GM21619 (cell line): ENCODE measurements around the gene AGBL1.

Experiments
- ATAC-seq: cut with Tn5 transposase; IDR thresholded peaks from one replicate; pipeline ENCODE4 v1.9.1; 2021; ENCODE audit not compliant: unreplicated experiment

AGBL1 gene

DNA sequence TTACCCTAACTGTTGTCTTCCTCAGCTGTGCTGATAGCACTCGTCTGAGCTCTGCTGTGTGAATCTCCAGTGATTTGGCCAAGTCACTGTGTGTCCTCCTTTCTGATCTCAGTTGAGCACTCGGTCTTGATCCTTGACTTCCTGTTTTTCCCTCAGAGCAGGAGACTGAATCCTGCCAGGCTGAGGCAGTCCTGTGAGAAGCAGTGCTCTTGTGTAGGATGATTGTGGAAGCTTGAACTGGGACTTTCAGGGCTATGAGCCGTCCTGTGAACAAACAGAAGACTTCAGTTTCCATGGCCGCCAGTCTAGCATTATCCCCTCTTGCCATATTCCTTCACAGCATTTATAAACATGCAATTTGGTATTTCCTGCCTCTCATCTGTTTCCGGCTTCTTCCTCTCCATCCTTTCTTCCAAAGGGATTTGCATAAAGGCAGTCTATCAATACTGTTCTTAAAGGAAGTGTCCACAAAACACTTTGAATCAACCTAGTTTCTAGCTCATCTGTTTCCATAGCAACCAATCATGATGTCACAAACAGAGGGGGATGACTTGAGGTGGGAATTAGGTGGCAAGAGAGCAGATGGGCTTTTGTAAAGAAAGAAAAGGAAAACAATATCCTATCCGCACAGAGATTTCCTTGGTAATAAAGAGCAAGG is 237.2 kb downstream of the AGBL1 start:
- ATAC-seq: no peak

DNA sequence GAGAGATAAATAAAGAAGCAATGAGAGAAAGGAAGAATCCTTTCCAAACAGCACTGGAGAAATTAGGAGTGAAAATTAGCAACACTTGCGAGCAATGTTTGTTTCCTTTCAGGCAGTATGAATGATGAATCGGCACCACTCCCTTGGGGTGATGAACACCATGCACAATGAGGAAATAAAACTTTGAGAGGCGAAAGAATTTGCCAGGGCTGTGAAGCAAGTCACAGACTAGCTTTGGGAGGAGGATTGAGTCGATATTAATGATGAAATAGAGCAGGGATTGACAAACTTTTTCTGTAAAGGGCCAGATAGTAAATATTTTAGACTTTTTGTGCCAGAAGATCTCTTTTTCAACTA is 237.7 kb downstream of the AGBL1 start:
- no peak for ATAC-seq

DNA sequence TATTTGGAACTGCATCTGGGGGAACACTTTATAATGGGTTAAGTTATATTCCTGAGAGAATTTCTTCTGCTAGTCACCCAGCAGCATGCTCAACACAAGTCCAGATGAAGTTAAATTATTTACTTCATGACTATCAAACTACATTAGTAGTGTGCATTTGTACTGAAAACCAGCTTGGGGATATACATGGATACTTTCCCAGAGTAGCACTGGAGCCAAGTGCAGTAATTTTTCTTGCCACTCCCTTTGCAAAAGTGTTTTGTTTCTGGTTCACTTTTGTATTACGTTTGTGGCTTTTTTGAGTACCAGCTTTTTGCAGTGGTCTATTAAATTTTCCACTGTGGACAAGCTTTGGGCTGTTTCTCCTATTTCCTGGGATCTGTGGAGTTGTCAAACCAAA is 243.0 kb downstream of the AGBL1 start:
- no peak for ATAC-seq

- ATAC-seq: no peak
These were observed 247.7 kb downstream of the AGBL1 start for GRCh38 chr15:86327230-86327865.

DNA sequence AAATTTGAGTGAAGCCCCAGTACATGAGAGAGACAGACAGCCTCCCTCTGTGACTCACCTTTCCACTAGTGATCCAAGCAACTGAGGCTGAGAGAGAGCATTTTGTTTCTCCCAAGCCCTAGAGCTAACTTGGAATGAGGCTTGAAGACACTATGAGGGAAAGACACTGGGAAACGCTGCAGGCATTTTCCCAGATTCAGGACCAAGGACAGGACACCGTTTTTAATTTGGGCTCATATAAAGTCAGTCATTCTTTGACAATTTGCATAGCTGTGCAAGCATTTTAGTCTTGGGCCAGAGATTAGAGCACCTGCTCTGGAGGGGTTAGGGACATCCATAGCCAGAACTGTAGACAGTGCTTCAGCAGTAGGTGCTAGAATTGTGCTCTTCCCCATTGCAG is 249.0 kb downstream of the AGBL1 start:
- ATAC-seq: no peak

DNA sequence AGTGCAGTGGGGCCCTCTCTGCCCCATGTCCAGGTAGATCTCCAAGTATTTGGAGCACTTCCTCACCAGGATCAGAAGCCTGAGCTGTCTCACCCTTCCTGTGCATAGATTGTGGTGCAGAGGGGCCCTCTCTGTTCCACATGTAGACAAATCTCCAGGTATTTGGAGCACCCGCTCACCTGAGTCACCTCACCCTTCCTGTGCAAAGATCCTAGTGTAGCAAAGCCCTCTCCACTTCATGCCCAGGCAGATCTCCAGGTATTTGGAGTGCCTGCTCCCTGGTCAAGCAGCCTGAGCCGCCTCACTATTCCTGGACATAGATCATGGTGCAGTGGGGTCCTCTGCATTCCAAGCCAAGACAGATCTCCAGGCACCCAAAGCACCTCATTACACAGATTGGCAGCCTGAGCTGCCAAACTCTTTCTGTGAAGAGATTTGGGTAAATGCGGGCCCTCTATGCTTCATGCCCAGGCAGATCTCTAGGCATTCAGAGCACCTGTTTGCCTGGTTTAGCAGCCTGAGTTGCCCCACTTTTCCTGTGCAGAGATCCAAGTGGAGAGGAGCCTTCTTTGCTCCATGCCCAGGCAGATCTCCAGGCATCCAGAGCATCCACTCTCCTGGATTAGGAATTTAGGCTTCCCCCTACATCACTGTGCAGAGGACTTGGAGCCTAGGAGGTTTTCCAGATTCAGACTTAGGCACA is 249.8 kb downstream of the AGBL1 start:
- no peak for ATAC-seq

DNA sequence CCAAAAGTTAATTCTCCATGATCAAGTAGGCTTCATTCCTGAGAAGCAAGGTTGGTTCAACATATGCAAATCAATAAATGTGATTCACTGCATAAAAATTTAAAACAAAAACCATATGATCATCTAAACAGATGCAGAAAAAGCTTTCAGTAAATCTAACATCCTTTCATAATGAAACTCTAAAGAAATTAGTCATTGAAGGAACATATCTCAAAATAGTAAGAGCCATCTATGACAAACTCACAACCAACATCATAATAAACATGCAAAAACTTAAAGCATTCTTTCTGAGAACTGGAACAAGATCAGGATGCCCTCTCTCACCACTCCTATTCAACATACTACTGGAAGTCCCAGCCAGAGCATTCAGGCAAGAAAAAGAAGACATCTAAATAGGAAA is 254.1 kb downstream of the AGBL1 start:
- no peak for ATAC-seq

DNA sequence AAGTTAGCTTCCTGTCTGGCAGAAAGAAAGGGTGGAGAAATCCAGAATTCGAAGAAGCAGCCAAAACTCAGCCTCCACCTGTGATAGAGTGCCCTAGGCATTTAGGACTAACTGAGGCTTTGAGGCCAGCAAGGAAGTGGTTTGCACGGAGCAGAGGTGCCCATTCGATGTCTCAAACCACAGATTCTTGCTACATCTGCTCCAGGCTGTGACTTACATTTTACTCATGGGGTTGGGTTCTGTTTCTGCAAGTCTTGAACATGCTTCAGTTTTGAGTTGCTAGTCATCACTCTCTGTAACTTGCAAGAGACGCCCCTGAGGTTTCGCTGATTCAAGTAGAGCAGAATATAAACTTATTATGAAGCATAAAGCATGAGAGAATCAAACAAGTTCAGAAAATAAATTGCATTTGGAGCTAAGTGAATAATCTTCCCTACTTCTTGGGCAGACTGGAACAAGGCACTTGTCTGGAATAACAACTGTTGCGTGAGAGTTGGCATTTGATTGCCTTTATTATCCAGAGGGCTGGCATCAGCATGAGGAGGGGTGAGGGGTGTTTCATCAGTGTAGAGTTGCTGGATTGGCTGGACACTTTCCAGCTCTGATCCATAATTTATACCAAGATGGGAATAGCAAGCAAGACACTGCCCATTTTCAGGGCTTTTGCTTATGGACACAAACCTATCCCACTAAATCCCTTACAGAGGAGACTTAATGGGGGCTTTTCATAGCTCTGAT is 256.5 kb downstream of the AGBL1 start:
- no peak for ATAC-seq

GRCh38 chr15:86337071-86337470 is 257.4 kb downstream of the AGBL1 start:
- no peak for ATAC-seq

DNA sequence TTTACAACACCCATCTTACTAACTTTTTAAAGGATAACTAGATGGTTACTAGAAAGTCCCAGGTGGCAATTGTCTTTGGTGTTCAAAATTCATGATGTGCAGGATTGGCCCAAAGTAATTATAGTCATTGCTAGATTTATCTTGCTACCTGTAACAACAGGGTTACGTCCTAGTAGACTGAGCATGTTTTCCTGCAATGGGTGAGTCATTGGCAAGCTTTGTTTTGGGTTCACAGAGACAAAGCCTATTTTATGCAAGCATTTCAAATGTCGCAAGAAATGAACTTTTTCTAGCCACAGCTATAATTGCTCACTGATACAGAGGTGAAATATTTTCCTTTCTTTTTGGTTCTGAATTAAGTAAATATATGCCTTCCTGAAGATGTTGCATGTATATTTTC is 267.6 kb downstream of the AGBL1 start:
- no peak for ATAC-seq

DNA sequence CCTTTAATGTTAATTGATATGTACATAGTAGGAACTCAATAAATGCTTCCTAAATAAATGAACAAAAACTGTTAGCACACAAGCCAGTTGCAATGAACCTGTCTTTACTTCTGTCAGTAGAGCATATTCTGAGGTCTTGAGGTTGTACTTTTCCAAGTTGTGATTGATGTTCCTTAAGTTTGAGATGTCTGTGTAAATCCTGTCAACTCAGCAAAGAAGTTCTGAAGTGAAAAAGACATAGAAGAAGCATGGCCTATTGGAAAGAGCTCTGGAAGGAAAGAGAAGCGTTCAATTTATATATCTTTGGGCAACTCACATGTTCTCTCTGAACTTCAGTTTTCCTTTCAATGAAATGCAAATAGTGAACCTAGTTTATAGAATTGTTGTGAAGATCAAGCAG is 269.9 kb downstream of the AGBL1 start:
- no peak for ATAC-seq

GRCh38 chr15:86353213-86353612 is 273.5 kb downstream of the AGBL1 start:
- no peak for ATAC-seq

DNA sequence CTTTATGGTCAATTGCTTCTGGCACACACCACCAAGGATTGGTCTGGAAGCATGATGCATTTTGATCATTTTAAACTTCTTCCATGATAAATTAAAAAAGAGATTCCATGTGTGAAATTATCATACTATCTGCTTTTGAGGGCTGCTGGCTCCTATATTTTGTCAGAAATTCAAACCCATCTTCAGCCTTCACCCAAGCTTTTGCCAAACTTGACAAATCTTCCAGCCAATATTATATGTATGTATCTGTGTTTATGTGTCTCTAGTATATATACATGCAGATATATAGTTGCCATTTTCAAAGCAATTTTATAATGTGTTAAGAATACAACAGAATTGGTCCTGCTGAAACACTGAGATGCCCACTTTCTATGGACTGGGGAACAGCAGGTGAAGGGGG is 275.7 kb downstream of the AGBL1 start:
- ATAC-seq: no peak

DNA sequence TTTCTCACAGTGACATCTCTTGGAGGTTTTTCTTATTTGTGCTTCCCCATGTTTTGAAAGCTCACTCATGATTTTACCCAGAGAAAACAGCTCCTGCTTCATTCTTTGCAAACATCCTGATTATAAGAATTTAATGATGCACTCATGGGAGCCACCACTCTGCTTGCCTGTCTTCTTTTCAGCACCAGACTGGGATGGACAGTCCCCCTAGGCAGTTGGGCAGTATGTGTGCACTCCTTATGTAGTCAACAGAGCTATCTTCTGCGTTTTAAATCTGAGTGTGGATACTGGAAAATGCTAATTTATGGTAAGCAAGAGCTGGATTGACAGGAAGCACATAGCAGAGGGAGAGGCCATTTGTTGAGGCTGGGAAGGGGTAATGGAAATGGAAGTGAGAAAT is 276.1 kb downstream of the AGBL1 start:
- no peak for ATAC-seq

- ATAC-seq: no peak
These were observed 282.9 kb downstream of the AGBL1 start for GRCh38 chr15:86362555-86362954.

DNA sequence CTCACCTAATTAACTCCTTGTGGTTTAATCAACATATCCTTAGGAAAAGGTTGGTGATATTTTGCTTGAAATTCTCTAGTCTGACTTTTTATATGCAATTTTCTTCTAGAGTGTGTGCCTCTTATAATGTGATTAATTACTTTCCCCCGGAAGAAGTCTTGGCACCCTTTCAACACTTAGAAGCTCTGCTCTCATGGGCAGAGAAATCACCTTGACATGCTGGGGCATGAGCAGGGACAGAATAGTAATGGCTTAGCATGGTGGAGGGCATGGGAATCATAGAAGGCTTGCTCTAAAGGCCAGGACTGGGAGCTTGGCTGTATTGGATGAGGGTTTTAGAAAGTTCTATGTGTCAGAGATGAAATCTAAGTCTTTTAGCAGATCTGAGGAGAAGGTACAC is 293.5 kb downstream of the AGBL1 start:
- ATAC-seq: no peak

DNA sequence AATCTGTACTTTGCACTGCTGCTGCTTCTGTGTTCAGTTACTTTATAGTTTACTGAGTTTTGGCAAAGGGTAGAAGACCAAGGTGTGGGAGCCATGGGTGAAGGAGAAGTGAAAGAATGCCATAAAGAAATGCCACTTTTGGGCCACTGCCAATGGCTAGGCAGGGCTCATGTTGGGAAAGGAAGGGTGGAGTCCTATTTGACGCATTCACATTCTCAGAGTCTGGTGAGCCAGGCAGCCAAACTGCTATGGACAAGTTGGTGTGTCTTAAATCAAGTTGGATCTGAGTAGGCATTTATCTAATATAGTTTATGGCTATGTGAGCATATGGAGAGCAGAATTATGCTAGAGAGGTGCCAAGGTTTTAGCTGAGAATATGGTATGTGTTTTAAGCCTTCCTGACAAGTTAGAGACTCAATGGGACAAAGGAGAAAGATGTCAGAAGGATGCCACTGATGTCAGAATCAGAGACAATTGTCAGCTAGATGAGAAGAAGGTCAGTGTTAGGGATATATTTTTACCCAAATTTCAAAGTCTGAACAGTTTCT is 296.1 kb downstream of the AGBL1 start:
- ATAC-seq: no peak

DNA sequence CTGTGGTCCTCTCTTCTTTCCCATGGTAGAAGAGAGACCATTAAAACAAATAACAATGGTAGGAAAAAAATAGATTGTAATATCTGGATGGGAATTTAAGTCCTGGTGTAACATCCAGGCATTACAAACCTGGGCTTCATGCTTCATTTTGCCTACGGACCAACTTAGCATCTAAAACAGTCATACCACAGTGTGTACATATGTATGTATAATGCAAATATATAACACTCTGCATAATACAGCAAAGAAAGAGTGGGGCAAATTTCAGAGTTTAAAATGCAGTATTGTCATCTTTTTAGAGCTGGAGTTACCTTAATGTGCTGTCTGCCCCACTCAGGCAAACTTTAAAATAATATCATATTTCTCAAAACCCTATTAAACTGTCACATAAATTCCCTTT is 298.2 kb downstream of the AGBL1 start:
- ATAC-seq: no peak

DNA sequence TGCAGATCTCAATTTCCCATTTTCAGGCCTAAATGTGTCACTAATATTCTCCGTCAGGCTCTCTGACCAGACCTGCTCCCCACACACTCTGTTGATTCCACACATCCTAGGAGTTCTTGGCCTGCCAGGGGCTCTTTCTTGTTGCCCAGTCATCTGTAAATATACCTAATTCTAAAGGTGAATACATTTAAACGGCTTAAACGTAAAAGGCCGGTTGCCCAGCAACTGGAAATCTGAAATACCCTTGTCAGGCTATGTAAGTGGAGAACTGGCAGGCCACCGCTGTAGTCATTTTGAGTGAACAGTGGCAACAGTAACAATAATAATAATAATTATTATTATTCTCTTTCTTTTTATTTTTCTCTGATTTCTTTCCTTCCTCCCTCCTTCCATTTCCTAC is 302.7 kb downstream of the AGBL1 start:
- no peak for ATAC-seq

- no peak for ATAC-seq
These were observed 303.9 kb downstream of the AGBL1 start for GRCh38 chr15:86383611-86384010.

GRCh38 chr15:86384186-86384585 is 304.5 kb downstream of the AGBL1 start:
- no peak for ATAC-seq

GRCh38 chr15:86392296-86392695 is 312.6 kb downstream of the AGBL1 start:
- no peak for ATAC-seq
